Right atrium auricular region (tissue), 2 donors: ENCODE measurements around the gene PKP2. TPM values are rescaled to one million over a fixed set of nuclear protein-coding genes. Genes with fewer than 3 reads are reported as not detected.
"Not testable (repeated sequence)": the region's sequence is repeated elsewhere in the genome, so short reads cannot be mapped to it uniquely, and the experiment has no call there.

Experiments used
- DNase-seq: peaks from one replicate; pipeline ENCODE4 v3.0.0-alpha.2; 2019; ENCODE audit warnings: low spot score
- H3K27ac ChIP-seq, 2 donors: fragments of 200-600 bp; sonication (generic); 1 replicate in 1 of 2; 2 replicates in 1 of 2; pipeline ENCODE4 v1.5.1; 2016 to 2019
- H3K27me3 ChIP-seq, 2 donors: fragments of 200-600 bp; sonication (generic); one replicate each; pipeline versions ENCODE4 v1.5.1 to v1.6.0; 2017 to 2019
- H3K36me3 ChIP-seq: fragments of 200-600 bp; sonication (generic); one replicate; pipeline ENCODE4 v1.5.1; 2016
- H3K4me1 ChIP-seq, 2 donors: fragments of 200-600 bp; sonication (generic); one replicate each; pipeline versions ENCODE4 v1.5.1 to v1.6.0; 2017 to 2019
- H3K4me3 ChIP-seq, 2 donors: fragments of 200-600 bp; sonication (generic); 1 replicate in 1 of 2; 2 replicates in 1 of 2; pipeline ENCODE4 v1.5.1; 2017 to 2019; ENCODE audit warnings: mild to moderate bottlenecking in 1 of 2, moderate library complexity in 1 of 2
- H3K9me3 ChIP-seq, 2 donors: fragments of 200-600 bp; sonication (generic); one replicate each; pipeline ENCODE4 v1.5.1; 2019
- CTCF ChIP-seq, 2 donors: fragments of 200-600 bp; sonication (generic); IDR thresholded peaks; one replicate each; pipeline ENCODE4 v1.5.1; 2019; ENCODE audit warnings: antibody characterized with exemption in 2 of 2
- total RNA-seq, 2 donors: library from RNA; depleted of rRNA; stranded (reverse); fragments of >200 nt; gene quantifications; one replicate each; pipeline ENCODE4 v1.1.0, GENCODE V29; 2016

PKP2 gene
- total RNA-seq, 2 donors from 2014 or later = 195 to 271 TPM

- Histone ChIP-seq H3K4me1 (peaks cover 0 to 21% of the 10 kb centered on the region in 2 donors), H3K27me3 (no peaks in the 10 kb centered on the region), H3K36me3 (no peaks in the 10 kb centered on the region), H3K9me3 (no peaks in the 10 kb centered on the region), H3K27ac (peak overlapping the region; percentile 76 to 78), H3K4me3 (peak overlapping the region; percentile 72 to 85)
- no peak for DNase-seq
- TF ChIP-seq CTCF (IDR thresholded peaks at IDR 0.05) = peak in 1 of 2 donors; percentile 38
Measured at GRCh38 chr12:32895688-32896431, 717 bp downstream of the PKP2 start.

- Histone ChIP-seq H3K4me3 (peak overlapping the region; percentile 72 to 85), H3K4me1 (peaks cover 0 to 21% of the 10 kb centered on the region in 2 donors), H3K27ac (peak overlapping the region; percentile 76 to 78), H3K9me3 (no peaks in the 10 kb centered on the region), H3K27me3 (no peaks in the 10 kb centered on the region), H3K36me3 (no peaks in the 10 kb centered on the region)
- TF ChIP-seq CTCF (IDR thresholded peaks at IDR 0.05) = no peak
- DNase-seq = no peak
Measured at GRCh38 chr12:32894566-32894965, 2.0 kb downstream of the PKP2 start.

GRCh38 chr12:32893458-32893857 lies 3.1 kb downstream of the PKP2 start:
- Histone ChIP-seq H3K4me3 (peak overlapping the region; percentile 72 to 85), H3K27me3 (no peaks in the 10 kb centered on the region), H3K4me1 (peaks cover 0 to 21% of the 10 kb centered on the region in 2 donors), H3K27ac (peak overlapping the region; percentile 39 to 78), H3K9me3 (no peaks in the 10 kb centered on the region), H3K36me3 (no peaks in the 10 kb centered on the region)
- TF ChIP-seq CTCF (IDR thresholded peaks at IDR 0.05) = no peak
- no peak for DNase-seq

- TF ChIP-seq CTCF (IDR thresholded peaks at IDR 0.05) = no peak
- no peak for DNase-seq
- peak overlapping the region; percentile 22 to 85 for H3K4me3 ChIP-seq
- H3K27me3 ChIP-seq = no peaks in the 10 kb centered on the region
- no peaks in the 10 kb centered on the region for H3K36me3 ChIP-seq
- peak overlapping the region; percentile 39 to 78 for H3K27ac ChIP-seq
- no peaks in the 10 kb centered on the region for H3K9me3 ChIP-seq
- H3K4me1 ChIP-seq = peaks cover 0 to 21% of the 10 kb centered on the region in 2 donors
Measured at GRCh38 chr12:32893043-32893442, 3.5 kb downstream of the PKP2 start.

- peak overlapping the region; percentile 22 to 85 for H3K4me3 ChIP-seq
- H3K27me3 ChIP-seq = not testable (repeated sequence)
- peak overlapping the region; percentile 51 to 78 for H3K27ac ChIP-seq
Measured at GRCh38 chr12:32892369-32892768, 4.2 kb downstream of the PKP2 start.

GRCh38 chr12:32891956-32892355 lies 4.6 kb downstream of the PKP2 start:
- no peak for DNase-seq
- Histone ChIP-seq H3K27ac (peak overlapping the region; percentile 51 to 78), H3K36me3 (no peaks in the 10 kb centered on the region), H3K4me3 (peak overlapping the region; percentile 12 to 15), H3K4me1 (peaks cover 0 to 12% of the 10 kb centered on the region in 2 donors), H3K27me3 (no peaks in the 10 kb centered on the region), H3K9me3 (no peaks in the 10 kb centered on the region)
- TF ChIP-seq CTCF (IDR thresholded peaks at IDR 0.05) = no peak

More at GRCh38 chr12:32892369-32892768, 4.2 kb downstream of the PKP2 start:
- not testable (repeated sequence) for DNase-seq, H3K36me3 ChIP-seq, H3K9me3 ChIP-seq
- peaks cover 0 to 17% of the 10 kb centered on the region in 2 donors for H3K4me1 ChIP-seq
